K562 (cell line): ENCODE measurements around the gene BOD1L2. TPM values are rescaled to one million over a fixed set of nuclear protein-coding genes. Genes with fewer than 3 reads are reported as not detected.

Experiments
- ATAC-seq: fragments of 200-7000 bp; cut with Tn5 transposase; 3 replicates; pipeline ENCODE4 v1.9.1; 2020; ENCODE audit warnings: moderate library complexity
- BruUV-seq: library from RNA; stranded (reverse); fragments of 400-500 nt; replicated peaks from 2 replicates; lab custom pipeline; 2021; lab: Mats Ljungman, UMichigan
- CTCF ChIA-PET: fragments of 300-600 bp; formaldehyde crosslinking; extraction: SDS; loops from one replicate; lab custom pipeline; 2021; ENCODE audit warnings: low intra/inter-chr PET ratio; lab: Yijun Ruan, JAX
- POLR2A ChIA-PET: fragments of 300-600, 350-650 bp; sonication (Branson Sonifier 250); formaldehyde crosslinking; extraction: SDS; loops from one replicate; lab custom pipeline; 2021; ENCODE audit warnings: antibody characterized with exemption, inconsistent platforms; lab: Yijun Ruan, JAX
- DNase-seq, 4 experiments: peaks; one replicate each; pipeline versions ENCODE4 v3.0.0 to v3.0.0-alpha.2; 2011 to 2018; ENCODE audit warnings: low spot score in 3 of 4, mixed read lengths in 3 of 4; ENCODE audit errors: extremely low read depth in 1 of 4
- FAIRE-seq: peaks from 2 replicates; lab custom pipeline; 2011; peaks lifted over from hg19 to GRCh38; lab: Jason Lieb, UNC
- H2AFZ ChIP-seq: 2 replicates; pipeline ENCODE4 v1.6.0; 2011; ENCODE audit warnings: low read depth, low read length, control low read depth, inconsistent platforms
- H3K27ac ChIP-seq: fragments of 200-600 bp; 3 replicates; pipeline ENCODE4 v1.8.0; 2011; ENCODE audit warnings: low read depth, mild to moderate bottlenecking, control low read depth, inconsistent platforms, low read length, moderate library complexity, mixed read lengths; ENCODE audit errors: extremely low read depth
- H3K27me3 ChIP-seq, 2 experiments: fragments of 300-600 bp in 1 of 2; 2 replicates in 1 of 2; 3 replicates in 1 of 2; pipeline versions ENCODE4 v1.6.0 to v1.8.0; 2011; ENCODE audit warnings: inconsistent platforms in 2 of 2, low read length in 2 of 2, mild to moderate bottlenecking in 1 of 2, mixed read lengths in 1 of 2, moderate library complexity in 1 of 2; ENCODE audit not compliant: control insufficient read depth in 2 of 2, insufficient read depth in 2 of 2
- H3K36me3 ChIP-seq: fragments of 300-600 bp; 3 replicates; pipeline ENCODE4 v1.8.0; 2011; ENCODE audit warnings: mild to moderate bottlenecking, low read length, inconsistent platforms; ENCODE audit not compliant: control insufficient read depth, insufficient read depth
- H3K4me1 ChIP-seq, 2 experiments: fragments of 200-600 bp in 1 of 2; replicated peaks in 1 of 2; 2 replicates in 1 of 2; 3 replicates in 1 of 2; pipeline versions ENCODE4 v1.5.1 to v1.8.0; 2011; ENCODE audit warnings: inconsistent platforms in 2 of 2, low read length in 2 of 2, mild to moderate bottlenecking in 1 of 2, mixed read lengths in 1 of 2, moderate library complexity in 1 of 2; ENCODE audit not compliant: control insufficient read depth in 2 of 2, insufficient read depth in 2 of 2
- H3K4me2 ChIP-seq: 2 replicates; pipeline ENCODE4 v1.6.1; 2011; ENCODE audit warnings: low read length, control low read depth, inconsistent platforms, mixed read lengths; ENCODE audit not compliant: insufficient read depth
- H3K4me3 ChIP-seq: fragments of 200-600 bp; sonication (generic), shearing (Covaris generic); 2 replicates; pipeline ENCODE4 v1.5.1; 2016; ENCODE audit warnings: control low read depth, inconsistent platforms
- H3K79me2 ChIP-seq: fragments of 200-600 bp; 3 replicates; pipeline ENCODE4 v1.8.0; 2011; ENCODE audit warnings: low read length, inconsistent platforms; ENCODE audit not compliant: control insufficient read depth, insufficient read depth
- H3K9ac ChIP-seq, 2 experiments: 2 replicates each; pipeline versions ENCODE4 v1.6.0 to v1.6.1; 2011; ENCODE audit warnings: low read depth in 2 of 2, low read length in 2 of 2, control low read depth in 1 of 2, inconsistent platforms in 1 of 2, mild to moderate bottlenecking in 1 of 2, mixed read lengths in 1 of 2; ENCODE audit not compliant: insufficient read depth in 1 of 2
- H3K9me1 ChIP-seq: one replicate; pipeline ENCODE4 v1.6.0; 2011; ENCODE audit warnings: inconsistent platforms, mild to moderate bottlenecking, low read length, moderate library complexity; ENCODE audit not compliant: control insufficient read depth, insufficient read depth
- H3K9me3 ChIP-seq: replicated peaks from 2 replicates; pipeline ENCODE4 v1.5.1; 2011; ENCODE audit warnings: low read depth, low read length, inconsistent platforms; ENCODE audit not compliant: control insufficient read depth, insufficient read depth
- H4K20me1 ChIP-seq: replicated peaks from 2 replicates; pipeline ENCODE4 v1.6.1; 2011; ENCODE audit warnings: low read length, inconsistent platforms, mixed read lengths; ENCODE audit not compliant: control insufficient read depth, insufficient read depth
- KLF16 ChIP-seq: IDR thresholded peaks from 2 replicates; pipeline ENCODE4 v1.6.1; 2016; ENCODE audit warnings: antibody characterized with exemption
- SMARCA4 ChIP-seq: fragments of 450-650 bp; IDR thresholded peaks from 2 replicates; pipeline ENCODE4 v1.6.1; 2016
- TCF3 ChIP-seq: sonication (generic); formaldehyde crosslinking; IDR thresholded peaks from 2 replicates; pipeline ENCODE4 v1.4.0; 2020; ENCODE audit warnings: mild to moderate bottlenecking, missing genetic modification reagents
- WGBS: fragments of 100-300 bp; shearing (Covaris generic); methylation state at CpG from one replicate; pipeline ENCODE4 v1.1.6; 2016; ENCODE audit warnings: low coverage, mixed read lengths; ENCODE audit not compliant: insufficient coverage; ENCODE audit errors: missing lambda C conversion rate; 5-methylcytosine and 5-hydroxymethylcytosine counted together
- in situ Hi-C: fragments of 300-500 bp; cut with MboI; formaldehyde crosslinking; loops from 4 replicates; pipeline ENCODE4 v1.15.0; 2018; ENCODE audit warnings: inconsistent platforms, mixed read lengths
- intact Hi-C: fragments of 100-400 bp; cut with micrococcal nuclease; formaldehyde crosslinking; loops from 2 replicates; pipeline ENCODE4 v1.14.2; 2022
- polyA plus RNA-seq, 8 experiments: library from polyadenylated mRNA; depleted of rRNA in 4 of 8; stranded (reverse) in 5 of 8; unstranded in 3 of 8; fragments of >200 nt; fragmentation: Nextera tagmentation in 2 of 8; fragmentation: Illumina TruSeq in 1 of 8; extraction: Ambion mirVana in 2 of 8; extraction: Trizol in 1 of 8; gene quantifications; 2 replicates each; pipeline versions ENCODE4 v1.2.1 to v1.2.3, GENCODE V29; 2011 to 2014; ENCODE audit warnings: inconsistent platforms in 1 of 8, missing spikeins in 1 of 8
- total RNA-seq, 7 experiments: library from RNA; depleted of rRNA in 6 of 7; stranded (reverse); fragments of >200 nt in 6 of 7; fragmentation: Illumina TruSeq in 2 of 7; extraction: Trizol in 2 of 7; gene quantifications; 2 replicates each; pipeline versions ENCODE4 v1.2.1 to v1.2.3, GENCODE V29; 2011 to 2021; ENCODE audit warnings: low replicate concordance in 1 of 7
- TF ChIP-seq, protein P1 (sequence below): fragments of 450-650 bp; IDR thresholded peaks from 2 replicates; pipeline ENCODE4 v1.6.1; 2014; ENCODE audit warnings: low read depth, mild to moderate bottlenecking, moderate library complexity, borderline replicate concordance
- TF ChIP-seq, protein P2 (sequence below): fragments of 250-450 bp; sonication (Bioruptor Pico); IDR thresholded peaks from 2 replicates; pipeline ENCODE4 v1.4.0; 2020; ENCODE audit warnings: borderline replicate concordance
- TF ChIP-seq, protein P3 (sequence below): sonication (generic); formaldehyde crosslinking; IDR thresholded peaks from 2 replicates; pipeline ENCODE4 v1.8.0; 2022; ENCODE audit warnings: mild to moderate bottlenecking, missing genetic modification reagents
- TF ChIP-seq, protein P4 (sequence below): fragments of 250-450 bp; sonication (Bioruptor Pico); IDR thresholded peaks from 2 replicates; pipeline ENCODE4 v1.8.0; 2022; ENCODE audit warnings: moderate library complexity, mild to moderate bottlenecking, inconsistent platforms
- TF ChIP-seq, protein P5 (sequence below): fragments of 200-400 bp; formaldehyde crosslinking; IDR thresholded peaks from 2 replicates; pipeline ENCODE4 v1.6.1; 2017; ENCODE audit warnings: mild to moderate bottlenecking, low read depth, low read length, moderate library complexity
- TF ChIP-seq, protein P6 (sequence below): fragments of 150-350 bp; conservative IDR thresholded peaks from 2 replicates; pipeline ENCODE4 v1.6.1; 2014; ENCODE audit warnings: low read length
- TF ChIP-seq, protein P7 (sequence below), 2 experiments: fragments of 450-650 bp; IDR thresholded peaks; 2 replicates each; pipeline ENCODE4 v1.6.1; 2016

Gene BOD1L2
- total and polyA plus RNA-seq, 9 of the 15 experiments (the other 6 are each of a cell fraction or from before 2014, with no cell fraction given), result 0.03 TPM; not detected in 8

DNA sequence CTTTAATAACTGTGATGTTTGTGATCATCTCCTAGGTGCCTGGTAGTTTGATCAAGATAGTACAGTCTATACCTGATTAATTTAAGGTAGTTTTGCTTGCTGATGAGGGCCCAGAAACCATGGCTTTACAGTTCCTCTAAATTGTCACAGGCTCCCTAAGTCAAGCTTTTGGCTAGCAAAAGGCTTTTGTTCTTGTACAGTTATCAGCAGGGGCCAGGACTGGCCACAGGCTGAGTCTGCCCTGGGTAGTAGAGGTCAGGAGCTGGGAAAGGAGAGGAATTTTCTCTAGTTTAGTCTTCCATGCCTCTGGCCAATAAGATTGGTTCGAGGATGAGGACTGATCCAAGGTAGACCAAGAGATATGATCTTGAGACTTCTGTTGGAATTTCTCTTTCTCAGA is 3.6 kb upstream of the BOD1L2 start (continued):
- TF ChIP-seq, protein P1, sequence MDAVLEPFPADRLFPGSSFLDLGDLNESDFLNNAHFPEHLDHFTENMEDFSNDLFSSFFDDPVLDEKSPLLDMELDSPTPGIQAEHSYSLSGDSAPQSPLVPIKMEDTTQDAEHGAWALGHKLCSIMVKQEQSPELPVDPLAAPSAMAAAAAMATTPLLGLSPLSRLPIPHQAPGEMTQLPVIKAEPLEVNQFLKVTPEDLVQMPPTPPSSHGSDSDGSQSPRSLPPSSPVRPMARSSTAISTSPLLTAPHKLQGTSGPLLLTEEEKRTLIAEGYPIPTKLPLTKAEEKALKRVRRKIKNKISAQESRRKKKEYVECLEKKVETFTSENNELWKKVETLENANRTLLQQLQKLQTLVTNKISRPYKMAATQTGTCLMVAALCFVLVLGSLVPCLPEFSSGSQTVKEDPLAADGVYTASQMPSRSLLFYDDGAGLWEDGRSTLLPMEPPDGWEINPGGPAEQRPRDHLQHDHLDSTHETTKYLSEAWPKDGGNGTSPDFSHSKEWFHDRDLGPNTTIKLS, result no peak
- TF ChIP-seq, protein P2, sequence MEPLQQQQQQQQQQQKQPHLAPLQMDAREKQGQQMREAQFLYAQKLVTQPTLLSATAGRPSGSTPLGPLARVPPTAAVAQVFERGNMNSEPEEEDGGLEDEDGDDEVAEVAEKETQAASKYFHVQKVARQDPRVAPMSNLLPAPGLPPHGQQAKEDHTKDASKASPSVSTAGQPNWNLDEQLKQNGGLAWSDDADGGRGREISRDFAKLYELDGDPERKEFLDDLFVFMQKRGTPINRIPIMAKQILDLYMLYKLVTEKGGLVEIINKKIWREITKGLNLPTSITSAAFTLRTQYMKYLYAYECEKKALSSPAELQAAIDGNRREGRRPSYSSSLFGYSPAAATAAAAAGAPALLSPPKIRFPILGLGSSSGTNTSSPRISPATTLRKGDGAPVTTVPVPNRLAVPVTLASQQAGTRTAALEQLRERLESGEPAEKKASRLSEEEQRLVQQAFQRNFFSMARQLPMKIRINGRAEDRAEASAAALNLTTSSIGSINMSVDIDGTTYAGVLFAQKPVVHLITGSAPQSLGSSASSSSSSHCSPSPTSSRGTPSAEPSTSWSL (CRISPR knock-in tag), result no peak
- TF ChIP-seq TCF3 (0 out of 2 replicates have a peak, but pooled peaks have one; percentile 14), SMARCA4 (no peak)
- TF ChIP-seq, protein P3, sequence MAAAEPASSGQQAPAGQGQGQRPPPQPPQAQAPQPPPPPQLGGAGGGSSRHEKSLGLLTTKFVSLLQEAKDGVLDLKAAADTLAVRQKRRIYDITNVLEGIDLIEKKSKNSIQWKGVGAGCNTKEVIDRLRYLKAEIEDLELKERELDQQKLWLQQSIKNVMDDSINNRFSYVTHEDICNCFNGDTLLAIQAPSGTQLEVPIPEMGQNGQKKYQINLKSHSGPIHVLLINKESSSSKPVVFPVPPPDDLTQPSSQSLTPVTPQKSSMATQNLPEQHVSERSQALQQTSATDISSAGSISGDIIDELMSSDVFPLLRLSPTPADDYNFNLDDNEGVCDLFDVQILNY (CRISPR knock-in tag), result no peak
- TF ChIP-seq, protein P4, sequence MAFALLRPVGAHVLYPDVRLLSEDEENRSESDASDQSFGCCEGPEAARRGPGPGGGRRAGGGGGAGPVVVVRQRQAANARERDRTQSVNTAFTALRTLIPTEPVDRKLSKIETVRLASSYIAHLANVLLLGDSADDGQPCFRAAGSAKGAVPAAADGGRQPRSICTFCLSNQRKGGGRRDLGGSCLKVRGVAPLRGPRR, result no peak

DNA sequence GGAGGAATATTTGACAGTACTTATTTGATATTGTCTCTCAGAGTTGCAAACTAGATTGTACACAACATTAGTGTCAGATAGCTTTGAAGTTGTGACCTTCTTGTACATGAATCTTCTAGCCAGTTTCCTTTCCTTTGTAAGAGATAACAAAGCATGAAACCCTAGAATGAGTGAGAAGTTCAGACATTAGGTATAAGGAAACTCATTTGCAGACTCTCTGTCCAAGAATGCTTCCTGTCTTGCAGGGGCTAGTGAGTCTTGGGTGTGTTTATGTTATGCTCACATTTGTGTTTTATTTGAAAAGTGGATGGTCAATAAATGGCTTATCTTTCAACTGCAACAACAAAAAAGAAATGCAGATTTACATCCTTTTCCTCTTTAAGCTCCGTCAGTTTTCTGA is 1.4 kb downstream of the BOD1L2 start:
- Histone ChIP-seq H3K4me3 (no peak overlapping the region), H3K4me1 (peaks cover 5 to 6% of the 10 kb centered on the region in 2 experiments; a peak in 4 of 5 replicates), H3K4me2 (no peak overlapping the region), H4K20me1 (no peaks in the 10 kb centered on the region), H3K9me3 (no peaks in the 10 kb centered on the region), H3K9me1 (no peaks in the 10 kb centered on the region), H3K27ac (no peak overlapping the region), H3K79me2 (no peaks in the 10 kb centered on the region), H3K36me3 (no peaks in the 10 kb centered on the region), H3K27me3 (peaks cover 0 to 22% of the 10 kb centered on the region in 2 experiments; a peak in 2 of 5 replicates), H3K9ac (no peak overlapping the region), H2AFZ (no peak overlapping the region)
- ChIA-PET CTCF (no interaction called here), POLR2A (no interaction called here)
- no peak for ATAC-seq
- no peak for DNase-seq
- intact Hi-C loops (no loop called here), in situ Hi-C loops (no loop called here)
- FAIRE-seq, result no peak
- 0% methylated on average over 1 of the region's 1 CpG for WGBS
- no TSS peak for BruUV-seq
- TF ChIP-seq, protein P5, sequence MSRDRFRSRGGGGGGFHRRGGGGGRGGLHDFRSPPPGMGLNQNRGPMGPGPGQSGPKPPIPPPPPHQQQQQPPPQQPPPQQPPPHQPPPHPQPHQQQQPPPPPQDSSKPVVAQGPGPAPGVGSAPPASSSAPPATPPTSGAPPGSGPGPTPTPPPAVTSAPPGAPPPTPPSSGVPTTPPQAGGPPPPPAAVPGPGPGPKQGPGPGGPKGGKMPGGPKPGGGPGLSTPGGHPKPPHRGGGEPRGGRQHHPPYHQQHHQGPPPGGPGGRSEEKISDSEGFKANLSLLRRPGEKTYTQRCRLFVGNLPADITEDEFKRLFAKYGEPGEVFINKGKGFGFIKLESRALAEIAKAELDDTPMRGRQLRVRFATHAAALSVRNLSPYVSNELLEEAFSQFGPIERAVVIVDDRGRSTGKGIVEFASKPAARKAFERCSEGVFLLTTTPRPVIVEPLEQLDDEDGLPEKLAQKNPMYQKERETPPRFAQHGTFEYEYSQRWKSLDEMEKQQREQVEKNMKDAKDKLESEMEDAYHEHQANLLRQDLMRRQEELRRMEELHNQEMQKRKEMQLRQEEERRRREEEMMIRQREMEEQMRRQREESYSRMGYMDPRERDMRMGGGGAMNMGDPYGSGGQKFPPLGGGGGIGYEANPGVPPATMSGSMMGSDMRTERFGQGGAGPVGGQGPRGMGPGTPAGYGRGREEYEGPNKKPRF, result no peak
- TF ChIP-seq KLF16, result no peak
- TF ChIP-seq, protein P6, sequence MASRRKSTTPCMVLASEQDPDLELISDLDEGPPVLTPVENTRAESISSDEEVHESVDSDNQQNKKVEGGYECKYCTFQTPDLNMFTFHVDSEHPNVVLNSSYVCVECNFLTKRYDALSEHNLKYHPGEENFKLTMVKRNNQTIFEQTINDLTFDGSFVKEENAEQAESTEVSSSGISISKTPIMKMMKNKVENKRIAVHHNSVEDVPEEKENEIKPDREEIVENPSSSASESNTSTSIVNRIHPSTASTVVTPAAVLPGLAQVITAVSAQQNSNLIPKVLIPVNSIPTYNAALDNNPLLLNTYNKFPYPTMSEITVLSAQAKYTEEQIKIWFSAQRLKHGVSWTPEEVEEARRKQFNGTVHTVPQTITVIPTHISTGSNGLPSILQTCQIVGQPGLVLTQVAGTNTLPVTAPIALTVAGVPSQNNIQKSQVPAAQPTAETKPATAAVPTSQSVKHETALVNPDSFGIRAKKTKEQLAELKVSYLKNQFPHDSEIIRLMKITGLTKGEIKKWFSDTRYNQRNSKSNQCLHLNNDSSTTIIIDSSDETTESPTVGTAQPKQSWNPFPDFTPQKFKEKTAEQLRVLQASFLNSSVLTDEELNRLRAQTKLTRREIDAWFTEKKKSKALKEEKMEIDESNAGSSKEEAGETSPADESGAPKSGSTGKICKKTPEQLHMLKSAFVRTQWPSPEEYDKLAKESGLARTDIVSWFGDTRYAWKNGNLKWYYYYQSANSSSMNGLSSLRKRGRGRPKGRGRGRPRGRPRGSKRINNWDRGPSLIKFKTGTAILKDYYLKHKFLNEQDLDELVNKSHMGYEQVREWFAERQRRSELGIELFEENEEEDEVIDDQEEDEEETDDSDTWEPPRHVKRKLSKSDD, result no peak
- TF ChIP-seq, protein P7, sequence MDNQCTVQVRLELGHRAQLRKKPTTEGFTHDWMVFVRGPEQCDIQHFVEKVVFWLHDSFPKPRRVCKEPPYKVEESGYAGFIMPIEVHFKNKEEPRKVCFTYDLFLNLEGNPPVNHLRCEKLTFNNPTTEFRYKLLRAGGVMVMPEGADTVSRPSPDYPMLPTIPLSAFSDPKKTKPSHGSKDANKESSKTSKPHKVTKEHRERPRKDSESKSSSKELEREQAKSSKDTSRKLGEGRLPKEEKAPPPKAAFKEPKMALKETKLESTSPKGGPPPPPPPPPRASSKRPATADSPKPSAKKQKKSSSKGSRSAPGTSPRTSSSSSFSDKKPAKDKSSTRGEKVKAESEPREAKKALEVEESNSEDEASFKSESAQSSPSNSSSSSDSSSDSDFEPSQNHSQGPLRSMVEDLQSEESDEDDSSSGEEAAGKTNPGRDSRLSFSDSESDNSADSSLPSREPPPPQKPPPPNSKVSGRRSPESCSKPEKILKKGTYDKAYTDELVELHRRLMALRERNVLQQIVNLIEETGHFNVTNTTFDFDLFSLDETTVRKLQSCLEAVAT (IDR thresholded peaks at IDR 0.05), result no peak
